Measurements from ENCODE around the gene ZNF507. TPM values are rescaled to one million over a fixed set of nuclear protein-coding genes. Genes with fewer than 3 reads are reported as not detected.
A peak's percentile ranks its signal among the peaks of the same experiment; 100 is the strongest.

The ZNF507 gene
- total RNA-seq, 2 experiments from 2014 or later: 13.3 to 35.0 TPM

DNA sequence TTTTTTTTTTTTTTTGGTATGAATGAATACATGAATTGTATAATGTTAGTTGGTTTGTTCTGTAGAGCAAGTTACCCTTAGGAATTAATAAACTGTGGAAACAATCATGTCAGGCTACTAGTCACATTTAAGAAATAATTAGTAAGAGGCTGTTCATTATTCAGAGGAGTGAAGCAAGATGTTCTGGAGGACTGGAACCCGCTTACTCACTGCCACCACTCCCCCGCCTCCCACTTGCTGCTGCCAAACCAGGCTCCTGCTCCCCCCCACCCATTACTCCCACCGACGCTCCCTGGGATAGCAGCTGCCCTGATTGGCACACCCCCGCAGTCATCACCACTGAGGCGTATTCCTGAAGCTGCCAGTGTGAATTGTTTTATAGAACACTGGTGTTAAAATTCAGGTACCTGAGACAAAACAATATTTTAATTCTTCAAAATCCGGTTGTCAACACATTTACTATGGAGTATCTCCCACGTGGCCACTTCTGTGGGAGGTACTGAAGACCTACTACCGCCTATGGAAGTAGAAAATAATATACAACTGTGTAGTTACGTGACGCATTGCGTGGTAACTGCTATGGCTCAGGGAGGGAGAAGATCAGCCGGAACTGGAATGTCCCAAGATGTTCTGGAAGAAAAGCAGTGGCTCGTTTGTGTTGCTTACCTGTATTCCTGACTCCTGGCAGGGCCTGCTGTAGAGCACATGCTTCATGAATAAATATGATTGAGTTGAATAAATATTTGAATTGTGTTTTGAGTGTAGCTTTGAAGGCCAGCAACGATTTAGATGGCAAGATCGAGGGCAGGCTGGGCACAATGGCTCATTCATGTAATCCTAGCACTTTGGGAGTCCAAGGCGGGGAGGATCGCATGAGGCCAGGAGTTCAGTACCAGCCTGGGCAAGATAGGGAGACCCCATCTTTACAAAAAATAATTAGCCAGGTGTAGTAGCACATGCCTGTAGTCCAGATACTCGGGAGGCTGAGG lies 61.9 kb downstream of the ZNF507 start:
- TSS peak; percentile 53 for BruUV-seq (replicated peaks)
- TF ChIP-seq, protein P1, sequence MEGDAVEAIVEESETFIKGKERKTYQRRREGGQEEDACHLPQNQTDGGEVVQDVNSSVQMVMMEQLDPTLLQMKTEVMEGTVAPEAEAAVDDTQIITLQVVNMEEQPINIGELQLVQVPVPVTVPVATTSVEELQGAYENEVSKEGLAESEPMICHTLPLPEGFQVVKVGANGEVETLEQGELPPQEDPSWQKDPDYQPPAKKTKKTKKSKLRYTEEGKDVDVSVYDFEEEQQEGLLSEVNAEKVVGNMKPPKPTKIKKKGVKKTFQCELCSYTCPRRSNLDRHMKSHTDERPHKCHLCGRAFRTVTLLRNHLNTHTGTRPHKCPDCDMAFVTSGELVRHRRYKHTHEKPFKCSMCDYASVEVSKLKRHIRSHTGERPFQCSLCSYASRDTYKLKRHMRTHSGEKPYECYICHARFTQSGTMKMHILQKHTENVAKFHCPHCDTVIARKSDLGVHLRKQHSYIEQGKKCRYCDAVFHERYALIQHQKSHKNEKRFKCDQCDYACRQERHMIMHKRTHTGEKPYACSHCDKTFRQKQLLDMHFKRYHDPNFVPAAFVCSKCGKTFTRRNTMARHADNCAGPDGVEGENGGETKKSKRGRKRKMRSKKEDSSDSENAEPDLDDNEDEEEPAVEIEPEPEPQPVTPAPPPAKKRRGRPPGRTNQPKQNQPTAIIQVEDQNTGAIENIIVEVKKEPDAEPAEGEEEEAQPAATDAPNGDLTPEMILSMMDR (conservative IDR thresholded peaks at IDR 0.05; ENCODE audit: low read length): no peak
- no peak for TF ChIP-seq EZH2phosphoT487 (IDR thresholded peaks at IDR 0.05; ENCODE audit: borderline replicate concordance, low read depth, low read length)
- H3K36me3 ChIP-seq (ENCODE audit: insufficient read depth, low read length): peaks cover 44% of the 10 kb centered on the region
- intact Hi-C loops (cut with micrococcal nuclease; ENCODE audit: unreplicated experiment): loop anchor here (5.0 to 10.0 kb wide), 2 partner anchors 60 to 178 kb away; partner anchors contain the start of genes PDCD5 and ZNF507
- H3K4me2 ChIP-seq (ENCODE audit: low read length): peak overlapping the region; percentile 83
- H3K27ac ChIP-seq (ENCODE audit: low read depth, low read length, poor library complexity, severe bottlenecking): no peak overlapping the region
- ChIA-PET CTCF (ENCODE audit: unreplicated experiment) (no interaction called here), POLR2A (no interaction called here)
- H3K4me1 ChIP-seq (ENCODE audit: insufficient read depth, low read length, poor library complexity, severe bottlenecking): peaks cover 20% of the 10 kb centered on the region
- H4K20me1 ChIP-seq (ENCODE audit: insufficient read depth, low read length): no peaks in the 10 kb centered on the region
- no peaks in the 10 kb centered on the region for H3K9me2 ChIP-seq (ENCODE audit: insufficient read depth, low read length)
- H3K79me2 ChIP-seq (ENCODE audit: insufficient read depth, low read depth, low read length): peaks cover 30% of the 10 kb centered on the region
- H3K9me3 ChIP-seq (ENCODE audit: low read length): no peaks in the 10 kb centered on the region
- H2AFZ ChIP-seq (ENCODE audit: low read length): no peak overlapping the region
- DNase-seq (ENCODE audit: low spot score): no peak
- peak overlapping the region; percentile 96 for H3K4me3 ChIP-seq (ENCODE audit: low read depth, low read length, poor library complexity, severe bottlenecking)

DNA sequence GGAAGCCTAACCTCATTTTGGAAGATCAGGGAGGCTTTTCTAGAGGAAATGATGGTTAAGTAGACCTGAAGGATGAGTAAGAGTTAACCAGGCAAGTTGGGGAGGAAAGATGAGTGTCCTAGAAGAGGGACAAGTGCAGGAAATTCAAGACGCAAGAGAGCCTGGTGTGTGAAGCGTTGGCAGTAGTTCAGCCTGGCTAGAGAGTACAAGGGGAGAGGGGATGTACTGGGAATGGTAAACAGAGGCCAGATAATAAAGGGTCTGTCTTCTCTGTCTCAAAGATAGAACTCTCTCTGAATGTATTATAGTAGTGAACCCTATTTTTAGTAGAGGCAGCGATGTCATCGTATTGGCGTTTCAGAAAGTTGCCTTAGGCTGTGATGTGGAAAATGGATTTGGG lies 69.8 kb downstream of the ZNF507 start:
- H3K79me2 ChIP-seq (ENCODE audit: insufficient read depth, low read depth, low read length): no peaks in the 10 kb centered on the region
- CTCF ChIA-PET (ENCODE audit: unreplicated experiment): no interaction called here
- TF ChIP-seq, protein P1 (conservative IDR thresholded peaks at IDR 0.05; ENCODE audit: low read length): no peak
- no peak for TF ChIP-seq EZH2phosphoT487 (IDR thresholded peaks at IDR 0.05; ENCODE audit: borderline replicate concordance, low read depth, low read length)
- H3K36me3 ChIP-seq (ENCODE audit: insufficient read depth, low read length): peaks cover 71% of the 10 kb centered on the region
- no peaks in the 10 kb centered on the region for H4K20me1 ChIP-seq (ENCODE audit: insufficient read depth, low read length)
- intact Hi-C loops (cut with micrococcal nuclease; ENCODE audit: unreplicated experiment): no loop called here
- no peak overlapping the region for H3K27ac ChIP-seq (ENCODE audit: low read depth, low read length, poor library complexity, severe bottlenecking)
- no peak overlapping the region for H3K4me3 ChIP-seq (ENCODE audit: low read depth, low read length, poor library complexity, severe bottlenecking)
- H2AFZ ChIP-seq (ENCODE audit: low read length): no peak overlapping the region
- no peaks in the 10 kb centered on the region for H3K9me3 ChIP-seq (ENCODE audit: low read length)
- no TSS peak for BruUV-seq (replicated peaks)
- no peak overlapping the region for H3K4me2 ChIP-seq (ENCODE audit: low read length)
- POLR2A ChIA-PET: no interaction called here
- no peaks in the 10 kb centered on the region for H3K4me1 ChIP-seq (ENCODE audit: insufficient read depth, low read length, poor library complexity, severe bottlenecking)
- H3K9me2 ChIP-seq (ENCODE audit: insufficient read depth, low read length): no peaks in the 10 kb centered on the region
- DNase-seq (ENCODE audit: low spot score): no peak

DNA sequence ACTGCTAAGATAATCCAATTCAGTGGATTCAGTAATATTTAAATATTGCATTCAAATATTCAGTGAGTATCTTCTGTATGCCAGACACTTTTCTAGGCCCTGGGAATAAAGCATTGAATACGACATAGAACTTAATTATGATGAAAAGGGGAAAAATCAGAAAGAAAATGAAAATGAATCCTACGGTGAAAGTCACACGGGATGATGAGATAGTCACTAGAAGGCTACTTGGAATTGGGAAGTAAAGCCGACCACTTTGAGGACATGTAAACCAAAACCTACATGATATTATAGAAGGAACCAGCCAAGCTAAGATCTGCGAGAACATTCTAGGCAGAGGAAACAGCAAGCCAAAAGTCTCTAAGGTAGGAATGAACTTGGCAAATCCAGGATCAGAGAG lies 70.3 kb downstream of the ZNF507 start:
- H3K9me2 ChIP-seq (ENCODE audit: insufficient read depth, low read length): no peaks in the 10 kb centered on the region
- no peak overlapping the region for H3K4me2 ChIP-seq (ENCODE audit: low read length)
- H2AFZ ChIP-seq (ENCODE audit: low read length): no peak overlapping the region
- H3K79me2 ChIP-seq (ENCODE audit: insufficient read depth, low read depth, low read length): no peaks in the 10 kb centered on the region
- intact Hi-C loops (cut with micrococcal nuclease; ENCODE audit: unreplicated experiment): no loop called here
- H4K20me1 ChIP-seq (ENCODE audit: insufficient read depth, low read length): no peaks in the 10 kb centered on the region
- TF ChIP-seq EZH2phosphoT487 (IDR thresholded peaks at IDR 0.05; ENCODE audit: borderline replicate concordance, low read depth, low read length): no peak
- TF ChIP-seq, protein P1 (conservative IDR thresholded peaks at IDR 0.05; ENCODE audit: low read length): no peak
- ChIA-PET POLR2A (no interaction called here), CTCF (ENCODE audit: unreplicated experiment) (no interaction called here)
- H3K36me3 ChIP-seq (ENCODE audit: insufficient read depth, low read length): peaks cover 71% of the 10 kb centered on the region
- no TSS peak for BruUV-seq (replicated peaks)
- no peak for DNase-seq (ENCODE audit: low spot score)
- H3K9me3 ChIP-seq (ENCODE audit: low read length): no peaks in the 10 kb centered on the region
- H3K4me3 ChIP-seq (ENCODE audit: low read depth, low read length, poor library complexity, severe bottlenecking): no peak overlapping the region
- H3K27ac ChIP-seq (ENCODE audit: low read depth, low read length, poor library complexity, severe bottlenecking): no peak overlapping the region
- H3K4me1 ChIP-seq (ENCODE audit: insufficient read depth, low read length, poor library complexity, severe bottlenecking): no peaks in the 10 kb centered on the region

Data from OCI-LY7 (cell line).